Measurements from ENCODE around the gene CTNNBL1. TPM values are rescaled to one million over a fixed set of nuclear protein-coding genes. Genes with fewer than 3 reads are reported as not detected.

The CTNNBL1 gene
- total RNA-seq, 1 donor: 19.5 TPM

DNA sequence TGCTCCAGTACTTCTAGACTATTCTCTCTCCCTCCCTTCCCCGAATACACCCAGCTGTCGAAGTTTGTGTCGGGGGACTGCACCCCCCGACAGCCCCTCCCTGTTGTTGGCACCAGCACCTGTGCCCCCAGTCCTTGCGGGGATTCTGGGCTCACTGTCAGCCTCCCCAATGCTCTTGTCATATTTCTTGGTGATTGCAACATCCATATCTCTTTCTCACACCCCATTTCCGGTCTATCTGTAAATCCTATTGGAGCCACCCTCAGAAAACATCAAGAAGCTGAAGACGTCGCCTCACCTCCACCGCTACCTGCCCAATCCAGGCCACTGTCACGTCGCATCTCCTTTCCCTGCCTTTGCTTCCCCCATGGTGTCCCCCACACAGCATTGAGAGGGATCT is 176.5 kb downstream of the CTNNBL1 start:
- TF ChIP-seq, protein P1, sequence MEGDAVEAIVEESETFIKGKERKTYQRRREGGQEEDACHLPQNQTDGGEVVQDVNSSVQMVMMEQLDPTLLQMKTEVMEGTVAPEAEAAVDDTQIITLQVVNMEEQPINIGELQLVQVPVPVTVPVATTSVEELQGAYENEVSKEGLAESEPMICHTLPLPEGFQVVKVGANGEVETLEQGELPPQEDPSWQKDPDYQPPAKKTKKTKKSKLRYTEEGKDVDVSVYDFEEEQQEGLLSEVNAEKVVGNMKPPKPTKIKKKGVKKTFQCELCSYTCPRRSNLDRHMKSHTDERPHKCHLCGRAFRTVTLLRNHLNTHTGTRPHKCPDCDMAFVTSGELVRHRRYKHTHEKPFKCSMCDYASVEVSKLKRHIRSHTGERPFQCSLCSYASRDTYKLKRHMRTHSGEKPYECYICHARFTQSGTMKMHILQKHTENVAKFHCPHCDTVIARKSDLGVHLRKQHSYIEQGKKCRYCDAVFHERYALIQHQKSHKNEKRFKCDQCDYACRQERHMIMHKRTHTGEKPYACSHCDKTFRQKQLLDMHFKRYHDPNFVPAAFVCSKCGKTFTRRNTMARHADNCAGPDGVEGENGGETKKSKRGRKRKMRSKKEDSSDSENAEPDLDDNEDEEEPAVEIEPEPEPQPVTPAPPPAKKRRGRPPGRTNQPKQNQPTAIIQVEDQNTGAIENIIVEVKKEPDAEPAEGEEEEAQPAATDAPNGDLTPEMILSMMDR (IDR thresholded peaks at IDR 0.05; ENCODE audit: extremely low read depth, low read depth, low read length): no peak
- H3K4me2 ChIP-seq (ENCODE audit: insufficient read depth, low read length): no peak overlapping the region
- no peaks in the 10 kb centered on the region for H3K27me3 ChIP-seq (ENCODE audit: insufficient read depth, low read length)
- no peak for DNase-seq (ENCODE audit: insufficient read length, low spot score, missing footprints)
- no peak overlapping the region for H2AFZ ChIP-seq (ENCODE audit: low read length)
- H3K9me3 ChIP-seq (ENCODE audit: low read depth, low read length): no peaks in the 10 kb centered on the region
- no peaks in the 10 kb centered on the region for H3K79me2 ChIP-seq (ENCODE audit: insufficient read depth, low read length)
- H3K4me1 ChIP-seq (ENCODE audit: insufficient read depth, low read length): no peaks in the 10 kb centered on the region
- no peak overlapping the region for H3K27ac ChIP-seq (ENCODE audit: low read depth, low read length)
- no peak overlapping the region for H3K4me3 ChIP-seq (ENCODE audit: insufficient read depth, low read length)
- H4K20me1 ChIP-seq (ENCODE audit: insufficient read depth, low read length): no peaks in the 10 kb centered on the region
- peaks cover 6% of the 10 kb centered on the region for H3K36me3 ChIP-seq (ENCODE audit: insufficient read depth, low read length)

DNA sequence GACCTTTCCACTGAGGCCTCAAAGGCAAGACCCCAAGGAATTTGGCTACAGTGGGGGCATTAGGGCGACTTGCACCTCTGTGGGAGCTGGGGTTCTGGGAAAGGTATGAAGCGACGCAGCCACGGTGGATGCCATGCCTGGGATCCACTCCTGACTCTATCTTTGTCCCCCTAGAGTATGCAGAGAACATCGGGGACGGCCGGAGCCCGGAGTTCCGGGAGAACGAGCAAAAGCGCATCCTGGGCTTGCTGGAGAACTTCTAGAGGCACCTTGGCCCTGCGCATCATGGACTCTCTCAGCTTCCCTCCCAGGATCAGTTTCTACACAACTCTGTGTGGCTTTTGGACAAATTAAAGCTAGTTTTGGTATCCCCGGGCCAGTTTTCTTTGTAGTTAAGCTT is 177.9 kb downstream of the CTNNBL1 start:
- H3K4me3 ChIP-seq (ENCODE audit: insufficient read depth, low read length): no peak overlapping the region
- TF ChIP-seq, protein P1 (IDR thresholded peaks at IDR 0.05; ENCODE audit: extremely low read depth, low read depth, low read length): no peak

DNA sequence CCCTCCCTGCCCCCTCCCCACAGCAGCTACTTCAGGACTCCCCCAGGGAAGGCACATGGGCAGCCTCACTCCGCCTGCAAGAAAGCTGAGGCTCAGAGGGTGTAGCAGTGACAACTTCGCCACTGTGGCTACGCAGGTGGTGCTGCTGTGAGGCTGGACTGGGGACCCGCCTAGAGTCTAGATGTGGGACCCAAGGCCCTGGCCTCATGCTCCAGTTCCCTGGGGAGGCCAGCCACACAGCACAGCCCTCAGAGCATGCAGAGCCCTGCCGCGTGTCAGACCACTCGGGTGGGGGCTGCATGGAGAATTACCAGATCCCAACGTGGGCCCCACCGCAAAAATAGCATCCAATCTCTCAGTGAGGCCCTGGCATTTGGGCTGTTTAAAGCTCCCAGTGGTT is 178.3 kb downstream of the CTNNBL1 start:
- Histone ChIP-seq H3K4me3 (ENCODE audit: insufficient read depth, low read length) (no peak overlapping the region), H3K27me3 (ENCODE audit: insufficient read depth, low read length) (no peaks in the 10 kb centered on the region), H3K4me2 (ENCODE audit: insufficient read depth, low read length) (no peak overlapping the region), H3K4me1 (ENCODE audit: insufficient read depth, low read length) (no peaks in the 10 kb centered on the region), H3K9me3 (ENCODE audit: low read depth, low read length) (no peaks in the 10 kb centered on the region), H4K20me1 (ENCODE audit: insufficient read depth, low read length) (no peaks in the 10 kb centered on the region), H2AFZ (ENCODE audit: low read length) (no peak overlapping the region), H3K36me3 (ENCODE audit: insufficient read depth, low read length) (peaks cover 6% of the 10 kb centered on the region), H3K27ac (ENCODE audit: low read depth, low read length) (no peak overlapping the region), H3K79me2 (ENCODE audit: insufficient read depth, low read length) (no peaks in the 10 kb centered on the region)
- TF ChIP-seq, protein P1 (IDR thresholded peaks at IDR 0.05; ENCODE audit: extremely low read depth, low read depth, low read length): no peak
- DNase-seq (ENCODE audit: insufficient read length, low spot score, missing footprints): no peak

More for the DNA sequence above, 177.9 kb downstream of the CTNNBL1 start:
- Histone ChIP-seq H3K79me2 (ENCODE audit: insufficient read depth, low read length) (no peaks in the 10 kb centered on the region), H3K9me3 (ENCODE audit: low read depth, low read length) (no peaks in the 10 kb centered on the region), H3K36me3 (ENCODE audit: insufficient read depth, low read length) (peaks cover 6% of the 10 kb centered on the region), H3K4me1 (ENCODE audit: insufficient read depth, low read length) (no peaks in the 10 kb centered on the region), H3K4me2 (ENCODE audit: insufficient read depth, low read length) (no peak overlapping the region), H2AFZ (ENCODE audit: low read length) (no peak overlapping the region), H4K20me1 (ENCODE audit: insufficient read depth, low read length) (no peaks in the 10 kb centered on the region), H3K27me3 (ENCODE audit: insufficient read depth, low read length) (no peaks in the 10 kb centered on the region), H3K27ac (ENCODE audit: low read depth, low read length) (no peak overlapping the region)
- no peak for DNase-seq (ENCODE audit: insufficient read length, low spot score, missing footprints)

DNA sequence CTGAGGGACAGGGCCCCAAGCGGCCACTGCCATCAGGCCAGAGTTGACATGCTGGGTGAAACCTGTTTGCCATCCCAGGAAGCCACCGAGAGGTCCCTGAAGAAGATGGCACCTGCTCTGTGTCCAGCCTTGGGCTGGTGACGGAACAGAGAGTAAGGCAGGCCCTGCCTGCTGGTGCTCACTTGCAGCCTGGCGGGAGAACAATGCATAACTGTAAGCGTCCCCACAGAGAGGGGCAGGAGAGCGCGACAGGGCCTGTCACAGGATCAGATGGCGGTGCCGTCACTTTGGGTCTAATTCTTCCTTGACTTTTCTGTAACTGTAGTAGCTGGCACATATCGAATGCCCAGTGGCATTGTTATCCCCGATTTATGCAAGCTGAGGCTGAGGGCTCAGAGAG is 180.1 kb downstream of the CTNNBL1 start:
- Histone ChIP-seq H3K36me3 (ENCODE audit: insufficient read depth, low read length) (peaks cover 6% of the 10 kb centered on the region), H3K27ac (ENCODE audit: low read depth, low read length) (no peak overlapping the region), H2AFZ (ENCODE audit: low read length) (no peak overlapping the region), H4K20me1 (ENCODE audit: insufficient read depth, low read length) (no peaks in the 10 kb centered on the region), H3K4me2 (ENCODE audit: insufficient read depth, low read length) (no peak overlapping the region), H3K4me1 (ENCODE audit: insufficient read depth, low read length) (no peaks in the 10 kb centered on the region), H3K79me2 (ENCODE audit: insufficient read depth, low read length) (no peaks in the 10 kb centered on the region), H3K27me3 (ENCODE audit: insufficient read depth, low read length) (no peaks in the 10 kb centered on the region), H3K9me3 (ENCODE audit: low read depth, low read length) (no peaks in the 10 kb centered on the region), H3K4me3 (ENCODE audit: insufficient read depth, low read length) (no peak overlapping the region)
- TF ChIP-seq, protein P1 (IDR thresholded peaks at IDR 0.05; ENCODE audit: extremely low read depth, low read depth, low read length): no peak
- DNase-seq (ENCODE audit: insufficient read length, low spot score, missing footprints): no peak

Data from osteoblast (primary cell).